Right renal pelvis (tissue), 4 donors: Measurements from ENCODE around the gene WNK1. TPM values are rescaled to one million over a fixed set of nuclear protein-coding genes. Genes with fewer than 3 reads are reported as not detected.
"Not testable (repeated sequence)": the region's sequence is repeated elsewhere in the genome, so short reads cannot be mapped to it uniquely, and the experiment has no call there.

Source experiments
- DNase-seq, 4 donors: peaks; one replicate each; pipeline ENCODE4 v3.0.0-alpha.2; 2013; ENCODE audit warnings: low read depth in 4 of 4, low spot score in 3 of 4, missing footprints in 1 of 4
- polyA plus RNA-seq, 4 donors: library from polyadenylated mRNA; unstranded; fragments of 120-200 nt; gene quantifications; one replicate each; pipeline ENCODE4 v1.2.1, GENCODE V29; 2013; ENCODE audit not compliant: insufficient read length in 4 of 4

Gene WNK1
- polyA plus RNA-seq, 4 donors, result 101 to 115 (median 106) TPM

GRCh38 chr12:904010-904414 is 151.6 kb downstream of the WNK1 start:
- no peak for DNase-seq

- DNase-seq, result no peak
These were observed 153.1 kb downstream of the WNK1 start for GRCh38 chr12:905261-906031.

GRCh38 chr12:906062-906585 is 153.7 kb downstream of the WNK1 start:
- no peak for DNase-seq

- no peak for DNase-seq
These were observed 155.2 kb downstream of the WNK1 start for GRCh38 chr12:907413-908185.

GRCh38 chr12:909861-910260 is 157.5 kb downstream of the WNK1 start:
- DNase-seq, result no peak

GRCh38 chr12:910416-910815 is 158.0 kb downstream of the WNK1 start:
- DNase-seq, result no peak

GRCh38 chr12:911191-911826 is 158.9 kb downstream of the WNK1 start:
- no peak for DNase-seq

GRCh38 chr12:912466-913235 is 160.3 kb downstream of the WNK1 start:
- DNase-seq, result no peak

- no peak for DNase-seq
These were observed 161.7 kb downstream of the WNK1 start for GRCh38 chr12:913919-914698.

- no peak for DNase-seq
These were observed 162.7 kb downstream of the WNK1 start for GRCh38 chr12:915090-915489.

GRCh38 chr12:916240-916639 is 163.9 kb downstream of the WNK1 start:
- DNase-seq, result peak; percentile 31 to 38 (median 36)

GRCh38 chr12:916712-917445 is 164.5 kb downstream of the WNK1 start:
- DNase-seq, result no peak

GRCh38 chr12:920676-921075 is 168.3 kb downstream of the WNK1 start:
- no peak for DNase-seq

GRCh38 chr12:922285-922684 is 169.9 kb downstream of the WNK1 start:
- DNase-seq, result no peak

GRCh38 chr12:926641-927040 is 174.3 kb downstream of the WNK1 start:
- DNase-seq, result no peak

- DNase-seq, result no peak
These were observed 178.7 kb downstream of the WNK1 start for GRCh38 chr12:931060-931459.

GRCh38 chr12:931591-931990 is 179.2 kb downstream of the WNK1 start:
- DNase-seq, result no peak

- DNase-seq, result not testable (repeated sequence)
These were observed 183.5 kb downstream of the WNK1 start for GRCh38 chr12:935891-936290.
